ENCODE measurements around the gene OR10A4.

DNA sequence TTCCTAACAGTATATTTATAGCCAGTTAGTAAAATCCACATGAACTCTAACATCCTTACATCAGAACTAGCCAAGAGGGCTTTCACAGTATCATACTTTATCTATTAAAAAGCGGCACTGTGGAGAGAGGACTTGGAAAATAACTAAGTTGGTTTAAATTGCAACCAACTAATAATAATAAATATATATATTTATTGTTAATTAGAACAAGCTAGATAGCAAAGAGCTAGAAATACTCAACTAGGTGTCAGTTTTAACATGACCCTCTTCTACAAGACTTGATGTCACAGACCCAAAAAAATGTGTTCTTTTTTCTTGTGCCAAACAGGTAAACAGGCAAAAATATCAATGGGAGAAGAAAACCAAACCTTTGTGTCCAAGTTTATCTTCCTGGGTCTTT lies 44.3 kb downstream of the OR10A4 start, which contains the start of gene OR2D3:
- TF ChIP-seq, protein P1, sequence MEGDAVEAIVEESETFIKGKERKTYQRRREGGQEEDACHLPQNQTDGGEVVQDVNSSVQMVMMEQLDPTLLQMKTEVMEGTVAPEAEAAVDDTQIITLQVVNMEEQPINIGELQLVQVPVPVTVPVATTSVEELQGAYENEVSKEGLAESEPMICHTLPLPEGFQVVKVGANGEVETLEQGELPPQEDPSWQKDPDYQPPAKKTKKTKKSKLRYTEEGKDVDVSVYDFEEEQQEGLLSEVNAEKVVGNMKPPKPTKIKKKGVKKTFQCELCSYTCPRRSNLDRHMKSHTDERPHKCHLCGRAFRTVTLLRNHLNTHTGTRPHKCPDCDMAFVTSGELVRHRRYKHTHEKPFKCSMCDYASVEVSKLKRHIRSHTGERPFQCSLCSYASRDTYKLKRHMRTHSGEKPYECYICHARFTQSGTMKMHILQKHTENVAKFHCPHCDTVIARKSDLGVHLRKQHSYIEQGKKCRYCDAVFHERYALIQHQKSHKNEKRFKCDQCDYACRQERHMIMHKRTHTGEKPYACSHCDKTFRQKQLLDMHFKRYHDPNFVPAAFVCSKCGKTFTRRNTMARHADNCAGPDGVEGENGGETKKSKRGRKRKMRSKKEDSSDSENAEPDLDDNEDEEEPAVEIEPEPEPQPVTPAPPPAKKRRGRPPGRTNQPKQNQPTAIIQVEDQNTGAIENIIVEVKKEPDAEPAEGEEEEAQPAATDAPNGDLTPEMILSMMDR (IDR thresholded peaks at IDR 0.05) = no peak
- TF ChIP-seq POLR2A (IDR thresholded peaks at IDR 0.05) = no peak
- TF ChIP-seq EP300 (IDR thresholded peaks at IDR 0.05) = no peak

Measured in ovary (tissue), 3 donors.